GM18505 (cell line): ENCODE measurements around the gene MIA2.
"Not testable (repeated sequence)": the region's sequence is repeated elsewhere in the genome, so short reads cannot be mapped to it uniquely, and the experiment has no call there.

Experiments
- ATAC-seq: cut with Tn5 transposase; IDR thresholded peaks from one replicate; pipeline ENCODE4 v1.9.1; 2021; ENCODE audit not compliant: unreplicated experiment
- POLR2A ChIP-seq: IDR thresholded peaks from 4 replicates; pipeline ENCODE4 v1.6.1; 2011; ENCODE audit warnings: borderline replicate concordance; ENCODE audit not compliant: insufficient read depth, insufficient read length; ENCODE audit errors: extremely low read depth

Gene MIA2

DNA sequence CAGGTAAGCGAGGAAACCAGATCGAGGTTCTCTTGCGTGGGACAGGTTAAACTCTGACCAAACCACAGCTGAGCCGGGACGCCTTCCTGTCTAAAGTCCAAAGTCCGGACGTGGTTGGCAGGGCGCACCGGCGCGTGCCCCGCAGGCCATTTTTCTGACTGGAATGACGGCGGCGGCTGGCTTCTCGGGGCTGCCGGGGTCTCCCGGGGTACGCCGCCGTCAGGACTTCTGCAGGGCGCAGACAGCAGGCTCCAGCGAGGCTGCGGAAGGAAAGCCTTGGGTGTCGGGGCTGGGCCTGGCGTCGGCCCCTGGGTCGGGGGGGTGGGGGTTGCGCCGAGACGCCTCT, 32.8 kb downstream of the MIA2 start:
- ATAC-seq = peak; percentile 46
- no peak for TF ChIP-seq POLR2A

DNA sequence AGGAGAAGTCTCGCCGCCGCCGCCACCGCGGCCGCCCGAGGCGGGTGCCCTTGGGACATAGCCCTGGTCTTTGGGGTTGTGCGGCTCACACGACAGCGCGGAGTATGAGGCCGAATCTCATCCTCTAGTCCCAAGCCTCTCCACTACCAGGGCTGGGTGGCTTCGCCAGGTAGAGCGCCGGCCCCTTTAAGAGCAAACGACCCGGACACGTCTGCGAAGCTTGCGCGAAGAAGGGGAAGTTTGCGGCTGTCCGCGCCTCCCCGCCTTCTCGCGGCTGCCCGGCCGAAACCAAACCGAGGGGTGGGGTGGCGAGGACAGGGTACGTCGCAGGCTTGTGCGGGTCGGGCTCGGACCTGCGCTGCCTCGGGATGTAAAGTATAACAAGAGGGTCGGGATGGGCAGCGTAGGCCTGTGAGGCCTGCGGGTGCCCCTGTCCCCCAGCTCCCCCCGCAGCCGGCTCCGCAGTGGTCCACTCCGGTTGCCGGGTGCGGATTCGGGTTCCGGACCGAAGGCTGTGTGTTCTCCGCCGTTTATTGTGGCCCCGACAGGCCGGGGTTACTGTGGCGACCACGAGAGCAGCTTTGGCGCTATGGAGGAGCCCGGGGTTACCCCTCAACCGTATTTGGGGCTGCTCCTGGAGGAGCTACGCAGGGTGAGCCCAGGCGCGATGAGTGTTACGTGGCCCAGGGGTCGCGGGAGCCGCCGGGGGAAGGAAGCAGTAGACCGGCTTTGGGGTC, 33.3 kb downstream of the MIA2 start:
- peak; percentile 80 for ATAC-seq
- TF ChIP-seq POLR2A = peak; percentile 74

DNA sequence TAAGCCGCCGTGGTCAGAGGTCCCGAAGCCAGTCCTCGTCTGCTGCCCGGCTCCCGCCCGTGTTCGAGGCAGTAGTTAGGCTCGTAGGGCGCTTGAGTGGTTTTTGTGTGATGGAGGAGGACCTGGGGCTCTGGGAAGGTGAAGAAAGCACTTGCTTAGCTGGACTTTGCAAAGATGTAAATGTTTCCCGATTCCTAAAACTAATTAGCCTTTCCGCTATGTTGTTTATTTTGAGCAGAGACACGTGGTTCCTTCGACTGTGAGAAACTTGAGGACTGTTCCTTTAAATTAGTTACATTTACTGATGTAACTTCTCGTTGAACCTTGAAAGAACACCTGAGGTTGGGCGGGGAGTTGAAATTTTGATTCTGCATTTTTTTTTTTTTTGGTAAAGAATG, 33.9 kb downstream of the MIA2 start:
- no peak for TF ChIP-seq POLR2A
- ATAC-seq = peak; percentile 0

DNA sequence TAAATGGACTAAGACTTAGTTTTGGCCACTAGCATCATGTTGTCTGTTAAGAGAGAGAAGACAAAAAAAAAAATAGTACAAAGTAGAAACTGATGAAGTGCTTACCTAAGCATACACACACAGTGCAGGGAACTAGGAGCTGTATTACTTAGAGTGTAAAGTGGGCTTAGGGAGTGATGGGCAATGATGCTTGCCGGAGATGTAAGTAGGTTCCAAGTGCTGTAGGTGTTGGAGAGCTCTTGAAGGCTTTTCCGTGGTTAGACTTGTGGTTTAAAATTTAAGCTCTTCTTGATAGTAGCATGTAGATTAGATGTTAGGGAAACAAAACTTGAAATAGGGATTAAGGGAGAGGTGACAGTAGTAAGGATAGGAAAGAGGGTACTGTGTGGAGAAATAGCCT, 34.7 kb downstream of the MIA2 start:
- TF ChIP-seq POLR2A = no peak
- no peak for ATAC-seq

DNA sequence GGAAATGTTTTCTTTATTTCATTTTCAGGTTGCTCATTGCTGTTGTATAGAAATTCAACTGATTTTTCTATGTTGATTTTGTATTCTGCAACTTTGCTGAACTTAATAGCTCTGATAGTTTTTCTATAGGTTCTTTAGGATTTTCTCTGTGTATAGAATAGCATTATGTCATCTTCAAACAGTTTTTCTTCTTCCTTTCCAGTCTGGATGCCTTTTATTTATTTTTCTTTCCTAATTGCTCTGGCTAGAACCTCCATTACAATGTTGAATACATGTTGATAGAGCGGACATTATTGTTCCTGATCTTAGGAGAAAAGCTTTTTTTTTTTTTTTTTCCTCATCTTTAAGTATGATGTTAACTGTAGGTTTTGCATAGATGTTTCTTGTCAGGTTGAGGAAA, 39.2 kb downstream of the MIA2 start:
- no peak for ATAC-seq
- no peak for TF ChIP-seq POLR2A

DNA sequence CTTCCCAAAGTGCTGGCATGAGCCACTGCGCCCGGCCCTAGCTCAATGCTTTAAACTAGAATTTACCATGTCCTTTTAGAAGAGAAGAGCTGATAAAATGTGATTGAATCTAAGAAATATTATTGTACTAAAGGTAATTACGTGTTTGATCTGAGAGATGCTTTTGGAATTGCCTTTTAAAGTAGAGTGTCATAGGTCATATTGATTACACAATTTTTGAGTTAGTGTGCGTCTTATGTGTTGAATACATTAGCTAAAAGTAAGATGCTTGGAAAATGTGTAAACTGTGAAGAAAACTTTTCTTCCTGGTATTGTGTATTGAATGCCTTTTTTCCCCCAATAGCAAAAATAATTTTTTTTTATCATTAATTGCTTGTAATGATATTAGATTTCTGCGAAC, 41.7 kb downstream of the MIA2 start:
- TF ChIP-seq POLR2A = no peak
- no peak for ATAC-seq

DNA sequence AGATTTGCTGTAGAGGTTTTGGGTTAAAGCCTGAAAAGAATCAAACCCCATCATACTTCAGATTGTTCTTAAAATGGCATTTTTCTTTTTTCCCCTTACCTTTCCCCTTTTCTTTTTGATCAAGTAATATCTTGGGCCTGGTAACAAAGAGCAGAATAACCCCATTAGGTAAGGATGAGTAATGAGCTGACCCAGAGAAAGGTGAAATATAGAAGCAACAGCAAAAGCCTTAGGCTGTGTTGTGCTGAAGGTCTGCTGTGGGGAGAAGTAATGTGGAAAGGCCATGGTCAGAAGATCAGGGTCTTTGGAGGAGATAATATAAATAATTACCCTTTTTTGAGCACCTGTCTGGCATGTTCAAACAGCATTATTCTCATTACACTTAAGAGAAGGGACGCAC, 42.3 kb downstream of the MIA2 start:
- no peak for TF ChIP-seq POLR2A
- no peak for ATAC-seq

DNA sequence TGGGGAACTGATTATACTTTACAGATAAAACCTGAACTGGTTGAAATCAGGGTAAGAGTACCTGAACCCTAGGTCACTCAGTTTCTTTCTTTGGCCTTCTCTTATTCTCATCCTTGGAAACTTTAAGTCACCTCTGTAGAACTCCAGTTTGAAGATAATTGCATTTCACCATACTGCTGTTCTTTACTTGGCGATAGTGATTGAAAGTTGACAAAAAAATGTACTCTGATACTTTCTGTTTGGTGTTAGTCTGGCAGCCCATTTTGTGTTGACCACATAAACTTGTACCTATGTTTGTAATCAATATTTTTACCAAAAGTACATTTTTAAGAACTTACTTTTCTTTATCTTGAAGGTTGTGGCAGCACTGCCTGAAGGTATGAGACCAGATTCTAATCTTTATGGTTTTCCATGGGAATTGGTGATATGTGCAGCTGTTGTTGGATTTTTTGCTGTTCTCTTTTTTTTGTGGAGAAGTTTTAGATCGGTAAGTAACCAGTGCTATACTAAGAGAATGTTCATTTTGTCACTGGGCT, 42.9 kb downstream of the MIA2 start:
- ATAC-seq = no peak
- no peak for TF ChIP-seq POLR2A

DNA sequence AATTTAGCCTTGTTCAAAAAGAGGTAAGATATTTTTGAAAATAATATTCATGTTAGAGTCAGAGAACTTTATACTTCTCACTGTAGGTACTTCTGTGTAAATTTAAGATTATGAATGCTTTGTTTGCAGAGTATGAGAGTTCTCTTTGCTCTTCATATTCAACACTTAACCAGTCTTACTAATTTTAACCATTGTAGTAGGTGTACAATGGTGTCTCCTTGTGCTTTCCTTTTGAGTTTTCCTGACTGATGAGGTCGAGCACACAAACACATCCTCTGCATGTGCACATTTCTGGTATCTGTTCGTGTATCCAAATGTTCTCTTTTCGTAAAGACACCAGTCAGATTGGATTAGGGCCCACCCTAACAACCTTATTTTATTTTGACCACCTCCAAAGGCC, 45.8 kb downstream of the MIA2 start:
- no peak for TF ChIP-seq POLR2A
- ATAC-seq = no peak

DNA sequence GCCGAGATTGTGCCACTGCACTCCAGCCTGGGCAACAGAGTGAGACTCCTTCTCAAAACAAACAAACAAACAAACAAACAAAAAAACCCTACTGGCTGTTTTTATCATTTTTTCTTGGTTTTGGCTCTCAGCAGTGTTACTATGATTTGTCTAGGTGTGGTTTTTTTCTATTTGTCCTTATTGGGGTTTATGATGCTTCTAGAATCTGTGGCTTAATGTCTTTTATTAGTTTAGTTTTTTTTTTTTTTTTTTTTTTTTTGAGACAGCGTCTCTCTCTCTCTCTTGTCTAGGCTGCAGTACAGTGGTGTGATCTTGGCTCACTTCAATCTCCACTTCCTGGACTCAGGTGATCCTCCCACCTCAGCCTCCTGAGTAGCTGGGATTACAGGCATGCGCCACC, 47.0 kb downstream of the MIA2 start:
- ATAC-seq = not testable (repeated sequence)

DNA sequence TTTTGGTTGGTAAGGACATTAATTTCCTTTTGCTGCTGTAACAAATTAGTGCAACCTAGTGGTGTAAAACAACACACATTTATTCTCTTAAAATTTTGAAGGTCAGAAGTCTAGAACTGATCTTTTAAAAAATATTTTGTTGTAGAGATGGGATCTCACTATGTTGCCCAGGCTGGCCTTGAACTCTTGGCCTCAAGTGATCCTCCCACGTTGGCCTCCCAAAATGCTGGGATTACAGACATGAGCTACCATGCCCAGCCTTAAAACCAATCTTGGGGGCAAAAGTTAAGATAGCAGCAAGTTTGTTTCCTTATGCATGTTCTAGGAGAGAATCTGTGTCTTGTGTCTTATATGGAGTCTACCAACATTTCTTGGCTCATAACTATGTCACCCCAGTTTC, 55.8 kb downstream of the MIA2 start:
- no peak for TF ChIP-seq POLR2A
- no peak for ATAC-seq

DNA sequence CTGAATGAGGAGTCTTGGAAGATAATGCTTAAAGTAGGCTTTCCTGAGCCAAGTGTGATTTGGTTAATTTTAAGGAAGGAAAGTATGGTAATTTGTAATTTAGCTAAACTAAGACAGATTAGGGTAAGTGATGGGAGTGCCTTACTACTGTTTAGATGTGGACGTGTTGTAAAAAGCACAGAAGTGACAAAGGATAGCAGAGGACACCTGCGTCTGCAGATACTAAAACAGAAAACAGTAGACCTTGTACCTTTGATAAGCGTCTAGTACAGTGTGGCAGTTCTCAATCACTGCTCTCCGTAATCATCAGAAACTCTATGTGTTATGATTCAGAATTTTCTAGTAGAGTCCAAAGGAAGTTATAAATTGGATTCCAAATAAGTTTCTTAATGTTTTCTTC, 58.0 kb downstream of the MIA2 start:
- TF ChIP-seq POLR2A = no peak
- no peak for ATAC-seq

DNA sequence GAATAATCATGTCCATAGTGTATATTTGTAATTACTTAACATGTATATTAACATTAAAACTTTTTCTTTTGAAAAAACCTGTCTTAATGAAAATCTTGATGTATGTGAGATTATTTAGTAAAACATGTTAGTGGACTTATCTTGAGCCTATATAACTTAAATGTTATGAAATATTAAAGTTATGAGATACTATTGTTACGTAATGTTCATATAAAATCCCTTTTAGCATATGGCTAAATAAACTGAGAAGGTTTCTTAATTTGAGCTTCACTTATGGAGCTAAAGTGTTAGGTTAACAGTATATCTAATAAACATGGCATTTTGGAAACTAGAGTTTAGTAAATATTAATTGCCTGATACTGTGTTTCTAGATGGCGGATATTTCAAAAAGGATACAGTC, 59.9 kb downstream of the MIA2 start:
- no peak for TF ChIP-seq POLR2A
- ATAC-seq = no peak

DNA sequence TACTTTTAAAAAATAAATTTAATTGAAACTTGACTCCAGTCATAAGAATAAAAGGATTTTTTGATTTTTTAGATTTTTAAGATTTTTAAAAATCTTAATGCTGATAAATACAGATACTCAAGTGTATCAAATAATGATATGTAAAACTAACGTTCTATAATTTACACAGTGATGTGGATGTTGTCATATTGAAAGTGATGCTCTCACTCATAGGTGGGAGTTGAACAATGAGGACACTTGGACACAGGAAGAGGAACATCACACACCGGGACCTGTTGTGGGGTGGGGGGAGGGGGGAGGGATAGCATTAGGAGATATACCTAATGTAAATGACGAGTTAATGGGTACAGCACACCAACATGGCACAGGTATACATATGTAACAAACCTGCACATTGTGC, 66.7 kb downstream of the MIA2 start:
- ATAC-seq = not testable (repeated sequence)
